H1 (cell line): Measurements from ENCODE around the gene CCR8. TPM values are rescaled to one million over a fixed set of nuclear protein-coding genes. Genes with fewer than 3 reads are reported as not detected.

Experiments
- CTCF ChIA-PET: fragments of 300-600 bp; sonication (Branson Sonifier 250); formaldehyde crosslinking; loops from one replicate; lab custom pipeline; 2021; ENCODE audit not compliant: partially characterized antibody; lab: Charles Lee
- POLR2A ChIA-PET: fragments of 300-600 bp; sonication (Branson Sonifier 250); formaldehyde crosslinking; loops from one replicate; lab custom pipeline; 2021; ENCODE audit warnings: inconsistent platforms; ENCODE audit not compliant: partially characterized antibody; lab: Charles Lee
- DNase-seq, 2 experiments: peaks; one replicate each; pipeline versions ENCODE4 v3.0.0 to v3.0.0-alpha.2; 2010 to 2022; ENCODE audit warnings: low spot score in 2 of 2, low read depth in 1 of 2, mixed read lengths in 1 of 2
- FAIRE-seq: peaks from 2 replicates; lab custom pipeline; 2011; peaks lifted over from hg19 to GRCh38; lab: Jason Lieb, UNC
- H2AFZ ChIP-seq: 2 replicates; pipeline ENCODE4 v1.8.1; 2012; ENCODE audit warnings: low read length, inconsistent platforms
- H2AK5ac ChIP-seq: 2 replicates; pipeline ENCODE4 v1.6.1; 2013; ENCODE audit warnings: low read depth, low read length
- H2BK120ac ChIP-seq: replicated peaks from 2 replicates; pipeline ENCODE3; 2013; ENCODE audit warnings: low read depth, low read length, inconsistent platforms
- H2BK12ac ChIP-seq: 2 replicates; pipeline ENCODE4 v1.6.1; 2013; ENCODE audit warnings: low read depth, low read length
- H2BK15ac ChIP-seq: 2 replicates; pipeline ENCODE4 v1.6.1; 2013; ENCODE audit warnings: low read length
- H2BK20ac ChIP-seq: 2 replicates; pipeline ENCODE4 v1.6.1; 2013; ENCODE audit warnings: low read length
- H2BK5ac ChIP-seq: 2 replicates; pipeline ENCODE4 v1.6.1; 2013; ENCODE audit warnings: low read depth, low read length
- H3K14ac ChIP-seq: 2 replicates; pipeline ENCODE4 v1.6.1; 2013; ENCODE audit warnings: inconsistent platforms; ENCODE audit not compliant: insufficient read length
- H3K18ac ChIP-seq: 2 replicates; pipeline ENCODE4 v1.6.1; 2013; ENCODE audit warnings: low read length; ENCODE audit errors: extremely low read depth
- H3K23ac ChIP-seq: 2 replicates; pipeline ENCODE4 v1.6.1; 2013; ENCODE audit warnings: inconsistent platforms; ENCODE audit not compliant: insufficient read length
- H3K23me2 ChIP-seq: 2 replicates; pipeline ENCODE4 v1.6.1; 2013; ENCODE audit warnings: low read depth, low read length
- H3K27ac ChIP-seq: 2 replicates; pipeline ENCODE4 v1.6.1; 2011; ENCODE audit warnings: low read depth, low read length, inconsistent platforms
- H3K27me3 ChIP-seq, 4 experiments: replicated peaks in 1 of 4; 1 replicate in 1 of 4; 2 replicates in 3 of 4; pipeline versions ENCODE4 v1.6.1 to v1.8.1; 2011 to 2013; ENCODE audit warnings: low read length in 3 of 4, mild to moderate bottlenecking in 3 of 4, inconsistent platforms in 2 of 4, mixed read lengths in 2 of 4, moderate library complexity in 1 of 4; ENCODE audit not compliant: control insufficient read depth in 3 of 4, insufficient read depth in 3 of 4; ENCODE audit errors: extremely low read depth in 1 of 4
- H3K36me3 ChIP-seq, 4 experiments: 2 replicates each; pipeline versions ENCODE4 v1.6.1 to v1.8.1; 2011 to 2013; ENCODE audit warnings: mild to moderate bottlenecking in 4 of 4, low read length in 3 of 4, moderate library complexity in 2 of 4, control low read depth in 1 of 4, inconsistent platforms in 1 of 4; ENCODE audit not compliant: insufficient read depth in 4 of 4, control insufficient read depth in 2 of 4
- H3K4ac ChIP-seq: replicated peaks from 2 replicates; pipeline ENCODE3; 2013; ENCODE audit warnings: low read length, low read depth, mixed read lengths, inconsistent platforms; ENCODE audit not compliant: insufficient read length
- H3K4me1 ChIP-seq, 4 experiments: replicated peaks in 1 of 4; 1 replicate in 1 of 4; 2 replicates in 3 of 4; pipeline versions ENCODE4 v1.6.1 to v1.8.1; 2011 to 2013; ENCODE audit warnings: low read length in 3 of 4, inconsistent platforms in 2 of 4, mixed read lengths in 1 of 4; ENCODE audit not compliant: insufficient read depth in 4 of 4, control insufficient read depth in 3 of 4
- H3K4me2 ChIP-seq, 2 experiments: 2 replicates each; pipeline versions ENCODE4 v1.6.1 to v1.8.1; 2011 to 2013; ENCODE audit warnings: low read depth in 2 of 2, low read length in 2 of 2, control low read depth in 1 of 2, inconsistent platforms in 1 of 2, mild to moderate bottlenecking in 1 of 2; ENCODE audit not compliant: insufficient read depth in 1 of 2
- H3K4me3 ChIP-seq, 4 experiments: fragments of 200-600, 300-600 bp in 1 of 4; sonication (generic), shearing (Covaris generic), sonication (Bioruptor Twin) in 1 of 4; 2 replicates each; pipeline versions ENCODE4 v1.5.1 to v1.8.1; 2011 to 2016; ENCODE audit warnings: low read length in 4 of 4, low read depth in 3 of 4, control low read depth in 2 of 4, inconsistent platforms in 2 of 4, mild to moderate bottlenecking in 2 of 4, mixed read lengths in 1 of 4, moderate library complexity in 1 of 4; ENCODE audit not compliant: insufficient read depth in 2 of 4; ENCODE audit errors: extremely low read depth in 1 of 4
- H3K56ac ChIP-seq: replicated peaks from 2 replicates; pipeline ENCODE3; 2013; ENCODE audit warnings: low read depth, mild to moderate bottlenecking, mixed read lengths, low read length, inconsistent platforms; ENCODE audit not compliant: insufficient read length
- H3K79me1 ChIP-seq: 2 replicates; pipeline ENCODE4 v1.6.1; 2013; ENCODE audit warnings: low read depth, low read length, control low read depth
- H3K79me2 ChIP-seq, 2 experiments: 2 replicates each; pipeline versions ENCODE4 v1.6.1 to v1.8.1; 2012 to 2013; ENCODE audit warnings: low read length in 2 of 2, mild to moderate bottlenecking in 2 of 2, inconsistent platforms in 1 of 2; ENCODE audit not compliant: insufficient read depth in 2 of 2, control insufficient read depth in 1 of 2
- H3K9ac ChIP-seq, 4 experiments: replicated peaks in 1 of 4; 1 replicate in 1 of 4; 2 replicates in 3 of 4; pipeline versions ENCODE4 v1.6.1 to v1.8.1; 2011 to 2013; ENCODE audit warnings: low read depth in 3 of 4, low read length in 3 of 4, control low read depth in 2 of 4, mild to moderate bottlenecking in 2 of 4, moderate library complexity in 2 of 4, inconsistent platforms in 1 of 4; ENCODE audit errors: extremely low read depth in 1 of 4
- H3K9me3 ChIP-seq, 2 experiments: 2 replicates each; pipeline versions ENCODE4 v1.6.1 to v1.8.1; 2012 to 2013; ENCODE audit warnings: mild to moderate bottlenecking in 2 of 2, moderate library complexity in 2 of 2, control low read depth in 1 of 2, inconsistent platforms in 1 of 2, low read depth in 1 of 2, low read length in 1 of 2, mixed read lengths in 1 of 2; ENCODE audit not compliant: insufficient read depth in 2 of 2
- H4K20me1 ChIP-seq, 2 experiments: replicated peaks in 1 of 2; 2 replicates each; pipeline versions ENCODE3 to v1.8.1; 2011 to 2013; ENCODE audit warnings: inconsistent platforms in 2 of 2, low read length in 2 of 2, mild to moderate bottlenecking in 1 of 2; ENCODE audit not compliant: insufficient read depth in 2 of 2, control insufficient read depth in 1 of 2
- H4K5ac ChIP-seq: 2 replicates; pipeline ENCODE4 v1.6.1; 2013; ENCODE audit warnings: low read length, low read depth, mixed read lengths, inconsistent platforms; ENCODE audit not compliant: insufficient read length
- H4K8ac ChIP-seq: 2 replicates; pipeline ENCODE4 v1.8.0; 2013; ENCODE audit warnings: mild to moderate bottlenecking, moderate library complexity, low read length, inconsistent platforms; ENCODE audit not compliant: insufficient read depth; ENCODE audit errors: extremely low read depth
- H4K91ac ChIP-seq: replicated peaks from 2 replicates; pipeline ENCODE3; 2013; ENCODE audit warnings: low read length, mixed read lengths, inconsistent platforms; ENCODE audit not compliant: insufficient read length
- RXRA ChIP-seq: IDR thresholded peaks from 2 replicates; pipeline ENCODE4 v1.6.1; 2011; ENCODE audit warnings: low read depth, mild to moderate bottlenecking, low read length, moderate library complexity; ENCODE audit not compliant: insufficient read depth
- WGBS, 2 experiments: shearing (Covaris generic) in 1 of 2; methylation state at CpG; one replicate each; pipeline versions ENCODE4 v1.1.6 to v1.1.7; 2013 to 2015; ENCODE audit warnings: low lambda C conversion rate in 2 of 2, mixed read lengths in 2 of 2, inconsistent platforms in 1 of 2, low coverage in 1 of 2, missing lambda C conversion rate in 1 of 2; ENCODE audit not compliant: insufficient replicate concordance in 2 of 2, insufficient coverage in 1 of 2, insufficient read length in 1 of 2; ENCODE audit errors: extremely low coverage in 1 of 2, missing lambda C conversion rate in 1 of 2; 5-methylcytosine and 5-hydroxymethylcytosine counted together
- polyA plus RNA-seq, 7 experiments: library from polyadenylated mRNA; depleted of rRNA in 3 of 7; stranded (reverse) in 5 of 7; unstranded in 2 of 7; fragments of >200 nt in 5 of 7; fragments of 200-250 nt in 2 of 7; gene quantifications; 1 replicate in 5 of 7; 2 replicates in 1 of 7; 4 replicates in 1 of 7; pipeline versions ENCODE4 v1.2.1 to v1.2.3, GENCODE V29; 2011 to 2013; ENCODE audit warnings: missing spikeins in 2 of 7, mixed read lengths in 2 of 7
- total RNA-seq: library from RNA; stranded (reverse); fragmentation: NEBNext Ultra II Directional; extraction: Animal tissue kit (Norgen Biotek cat#: 25700); gene quantifications from 2 replicates; pipeline ENCODE4 v1.2.1, GENCODE V29; 2021

CCR8 gene
- total and polyA plus RNA-seq, 2 of the 8 experiments (the other 6 are each of a cell fraction or from before 2014, with no cell fraction given) = 0.35 TPM; not detected in 1

- H3K79me2 ChIP-seq = no peaks in the 10 kb centered on the region
- no peak for TF ChIP-seq RXRA
Observed at GRCh38 chr3:39302178-39302577, 27.3 kb upstream of the CCR8 start.

More at GRCh38 chr3:39302178-39302577, 27.3 kb upstream of the CCR8 start:
- Histone ChIP-seq H3K9ac (no peak overlapping the region), H2BK5ac (no peak overlapping the region), H3K4me1 (no peaks in the 10 kb centered on the region), H4K91ac (no peak overlapping the region), H2BK12ac (no peak overlapping the region), H2AFZ (no peak overlapping the region), H2AK5ac (no peak overlapping the region), H3K18ac (no peak overlapping the region), H3K4ac (no peak overlapping the region), H3K79me1 (no peaks in the 10 kb centered on the region), H3K27me3 (no peaks in the 10 kb centered on the region), H4K20me1 (no peaks in the 10 kb centered on the region), H4K8ac (no peak overlapping the region), H3K4me2 (no peak overlapping the region), H3K56ac (no peak overlapping the region), H2BK15ac (no peak overlapping the region), H3K4me3 (no peak overlapping the region), H3K14ac (no peak overlapping the region), H3K27ac (no peak overlapping the region), H3K23ac (no peak overlapping the region), H4K5ac (no peak overlapping the region), H3K36me3 (no peaks in the 10 kb centered on the region), H3K9me3 (peaks cover 0 to 3% of the 10 kb centered on the region in 2 experiments; a peak in 2 of 4 replicates), H3K23me2 (no peaks in the 10 kb centered on the region; the same call in 1 of the 2 replicates), H2BK120ac (no peak overlapping the region), H2BK20ac (no peak overlapping the region)
- 90% methylated on average over 2 of the region's 2 CpGs; no CpG with 5 or more reads in 1 of the 2 experiments for WGBS, 2 experiments
- no peak for FAIRE-seq
- DNase-seq = no peak
- POLR2A ChIA-PET = no interaction called here
- CTCF ChIA-PET = interaction anchor here (1.6 to 9.1 kb wide), 3 partner anchors 10 to 77 kb away, joined by 4 to 55 read pairs (median 4); no protein-coding TSS in a partner anchor
